ENCODE measurements around the gene ORM1. TPM values are rescaled to one million over a fixed set of nuclear protein-coding genes. Genes with fewer than 3 reads are reported as not detected.

The ORM1 gene
- total RNA-seq, 5 donors from 2014 or later (not counting 1 experiment from before 2014, with no cell fraction given): 4.2 to 8.3 (median 6.2) TPM; not detected in 2

DNA sequence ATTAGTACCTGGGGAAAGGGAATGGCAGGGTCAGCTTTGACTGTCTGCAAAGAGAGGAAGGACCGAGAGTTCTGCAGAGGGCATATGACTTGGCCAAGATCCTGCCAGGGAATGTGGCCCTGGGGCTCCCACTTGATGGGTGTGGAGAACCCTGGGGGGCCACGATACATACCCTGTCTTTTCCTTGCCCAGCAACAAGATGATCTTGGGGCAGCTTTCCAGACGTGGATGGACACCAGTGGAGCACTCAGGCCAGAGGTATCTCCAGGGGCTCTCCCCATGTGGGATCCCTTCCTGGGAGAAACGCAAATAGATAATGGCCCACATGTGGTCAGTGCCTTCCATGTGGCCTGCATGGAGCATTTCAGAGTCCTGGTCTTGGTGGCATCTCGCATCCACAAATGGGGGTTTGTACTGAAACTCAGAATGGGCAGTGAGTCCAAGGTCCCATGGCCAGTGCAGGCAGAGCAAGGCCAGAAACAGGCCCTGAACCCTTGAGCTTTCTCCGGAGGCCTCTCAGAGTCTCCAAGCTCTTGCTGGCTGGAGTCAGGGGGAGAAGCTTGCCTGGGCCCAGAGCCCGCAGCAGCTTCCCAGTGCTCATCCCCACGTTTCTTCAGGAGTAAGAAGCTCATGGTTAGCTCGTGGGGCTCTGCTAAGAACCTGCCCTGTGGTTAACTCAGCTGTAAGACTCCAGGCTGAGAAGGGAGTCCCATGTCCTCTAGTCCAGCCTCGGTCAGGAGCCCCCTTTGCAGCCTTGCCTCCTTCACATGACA lies 18.3 kb upstream of the ORM1 start:
- no peaks in the 10 kb centered on the region for H3K36me3 ChIP-seq (ENCODE audit: control insufficient read depth in 2 of 2, extremely low read depth in 1 of 2, insufficient read depth in 1 of 2, low read length in 1 of 2)
- no peak overlapping the region for H3K27ac ChIP-seq (ENCODE audit: low read length)
- Mint-ChIP-seq H3K27me3 (peaks cover 0 to 6% of the 10 kb centered on the region in 2 donors), H3K9me3 (no peaks in the 10 kb centered on the region), H3K27ac (no peak overlapping the region), H3K4me3 (no peak overlapping the region), H3K36me3 (no peaks in the 10 kb centered on the region), H3K4me1 (peaks cover 6 to 8% (median 8%) of the 10 kb centered on the region in 3 donors)
- 66% methylated on average over 10 of the region's 10 CpGs for whole genome bisulfite sequencing (ENCODE audit: insufficient coverage)
- no peak for ATAC-seq (replicated peaks in 1 of 4)
- ChIA-PET POLR2A (no interaction called here), CTCF (interaction anchor here in 1 of 2 donors (1.0 kb wide), 1 partner anchor 195 kb away, joined by 3 read pairs; no protein-coding TSS in a partner anchor)
- H3K27me3 ChIP-seq (replicated peaks in 1 of 2; ENCODE audit: control insufficient read depth in 2 of 2, extremely low read depth in 1 of 2, insufficient read depth in 2 of 2, low read length in 1 of 2): peaks cover 0 to 53% of the 10 kb centered on the region in 2 experiments
- H3K4me1 ChIP-seq (ENCODE audit: control insufficient read depth in 1 of 2, extremely low read depth in 1 of 2, insufficient read depth in 2 of 2, low read length in 2 of 2): peaks cover 0 to 9% of the 10 kb centered on the region in 2 experiments
- H3K9me3 ChIP-seq: no peaks in the 10 kb centered on the region
- peak in 2 of 35 experiments; percentile 10 to 19 for DNase-seq
- H3K4me3 ChIP-seq (ENCODE audit: control insufficient read depth in 1 of 2, extremely low read depth in 1 of 2, low read length in 1 of 2): no peak overlapping the region

DNA sequence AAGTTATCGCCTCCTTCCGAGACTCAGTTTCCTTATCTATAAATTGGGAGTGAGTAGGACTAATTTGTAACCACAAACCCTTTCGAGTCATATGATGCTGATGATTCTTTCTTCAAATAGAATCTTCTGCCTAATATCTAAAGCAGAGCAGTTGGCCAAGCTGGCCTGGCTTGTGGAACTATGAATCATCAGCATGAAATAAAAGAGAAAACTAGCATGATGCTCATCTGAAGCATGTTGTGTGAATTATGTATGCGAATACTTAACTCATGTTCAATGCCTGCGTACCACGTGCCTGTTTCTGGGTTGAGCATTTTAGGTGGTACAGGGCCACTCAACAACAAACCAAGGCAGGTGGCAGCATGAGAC lies 15.0 kb upstream of the ORM1 start:
- no peak overlapping the region for H3K4me3 Mint-ChIP-seq
- no peaks in the 10 kb centered on the region for H3K36me3 Mint-ChIP-seq
- peaks cover 0 to 33% of the 10 kb centered on the region in 2 experiments for H3K27me3 ChIP-seq (replicated peaks in 1 of 2; ENCODE audit: control insufficient read depth in 2 of 2, extremely low read depth in 1 of 2, insufficient read depth in 2 of 2, low read length in 1 of 2)
- H3K9me3 Mint-ChIP-seq: no peaks in the 10 kb centered on the region
- H3K4me1 ChIP-seq (ENCODE audit: control insufficient read depth in 1 of 2, extremely low read depth in 1 of 2, insufficient read depth in 2 of 2, low read length in 2 of 2): peaks cover 0 to 9% of the 10 kb centered on the region in 2 experiments
- WGBS (ENCODE audit: insufficient coverage): no CpG with 5 or more reads among the region's 6 CpGs
- H3K4me1 Mint-ChIP-seq: peaks cover 6 to 8% (median 8%) of the 10 kb centered on the region in 3 donors
- ChIA-PET CTCF (interaction anchor here in 1 of 2 donors (0.6 kb wide), 1 partner anchor 204 kb away, joined by 3 read pairs; no protein-coding TSS in a partner anchor), POLR2A (no interaction called here)
- no peak overlapping the region for H3K4me3 ChIP-seq (ENCODE audit: control insufficient read depth in 1 of 2, extremely low read depth in 1 of 2, low read length in 1 of 2)
- H3K27me3 Mint-ChIP-seq: peaks cover 0 to 2% of the 10 kb centered on the region in 2 donors
- no peak for ATAC-seq (replicated peaks in 1 of 4)
- no peaks in the 10 kb centered on the region for H3K9me3 ChIP-seq
- DNase-seq: no peak
- no peak overlapping the region for H3K27ac Mint-ChIP-seq
- no peaks in the 10 kb centered on the region for H3K36me3 ChIP-seq (ENCODE audit: control insufficient read depth in 2 of 2, extremely low read depth in 1 of 2, insufficient read depth in 1 of 2, low read length in 1 of 2)
- no peak overlapping the region for H3K27ac ChIP-seq (ENCODE audit: low read length)

DNA sequence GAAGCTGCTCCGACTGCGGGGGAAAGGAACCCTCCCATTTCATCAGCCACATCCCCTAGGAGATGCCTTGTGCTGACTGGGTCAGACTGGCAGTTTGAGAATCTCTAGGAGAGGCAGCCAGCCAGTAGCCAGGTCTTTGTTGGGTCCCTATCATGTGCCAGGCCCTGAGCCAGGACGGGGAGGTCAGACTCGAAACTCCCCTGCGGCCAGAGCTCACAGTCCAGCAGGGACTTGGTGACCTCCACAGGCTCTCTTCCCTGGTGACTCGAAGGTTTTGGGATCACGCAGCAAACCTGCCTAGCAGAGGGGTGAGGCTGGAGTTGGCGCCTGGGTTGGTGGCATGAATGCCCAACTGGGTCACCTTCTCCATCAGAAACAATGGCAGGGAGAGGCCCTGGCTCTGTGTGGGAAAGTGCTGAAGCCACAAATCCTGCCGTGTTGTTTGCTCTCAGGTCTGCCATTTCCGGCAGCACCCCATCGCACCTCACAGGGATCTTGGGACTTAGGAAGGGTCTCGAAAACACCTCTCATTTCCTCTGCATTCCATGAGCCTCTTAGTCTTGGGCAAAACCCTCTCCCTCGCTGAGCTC lies 14.4 kb upstream of the ORM1 start:
- Histone ChIP-seq H3K36me3 (ENCODE audit: control insufficient read depth in 2 of 2, extremely low read depth in 1 of 2, insufficient read depth in 1 of 2, low read length in 1 of 2) (no peaks in the 10 kb centered on the region), H3K27ac (ENCODE audit: low read length) (no peak overlapping the region), H3K4me1 (ENCODE audit: control insufficient read depth in 1 of 2, extremely low read depth in 1 of 2, insufficient read depth in 2 of 2, low read length in 2 of 2) (peaks cover 0 to 9% of the 10 kb centered on the region in 2 experiments), H3K9me3 (no peaks in the 10 kb centered on the region), H3K4me3 (ENCODE audit: control insufficient read depth in 1 of 2, extremely low read depth in 1 of 2, low read length in 1 of 2) (no peak overlapping the region), H3K27me3 (replicated peaks in 1 of 2; ENCODE audit: control insufficient read depth in 2 of 2, extremely low read depth in 1 of 2, insufficient read depth in 2 of 2, low read length in 1 of 2) (peaks cover 0 to 32% of the 10 kb centered on the region in 2 experiments)
- POLR2A ChIA-PET: no interaction called here
- Mint-ChIP-seq H3K4me1 (peaks cover 6 to 8% (median 8%) of the 10 kb centered on the region in 3 donors), H3K36me3 (no peaks in the 10 kb centered on the region), H3K27me3 (peaks cover 0 to 2% of the 10 kb centered on the region in 2 donors), H3K27ac (no peak overlapping the region), H3K4me3 (no peak overlapping the region), H3K9me3 (no peaks in the 10 kb centered on the region)
- WGBS (ENCODE audit: insufficient coverage): 81% methylated on average over 8 of the region's 13 CpGs
- no peak for ATAC-seq (replicated peaks in 1 of 4)
- CTCF ChIA-PET: interaction anchor here (0.5 to 1.0 kb wide), 3 partner anchors 224 to 733 kb away, joined by 3 to 5 read pairs (median 3); no protein-coding TSS in a partner anchor
- DNase-seq: peak in 2 of 35 experiments; percentile 10 to 13

DNA sequence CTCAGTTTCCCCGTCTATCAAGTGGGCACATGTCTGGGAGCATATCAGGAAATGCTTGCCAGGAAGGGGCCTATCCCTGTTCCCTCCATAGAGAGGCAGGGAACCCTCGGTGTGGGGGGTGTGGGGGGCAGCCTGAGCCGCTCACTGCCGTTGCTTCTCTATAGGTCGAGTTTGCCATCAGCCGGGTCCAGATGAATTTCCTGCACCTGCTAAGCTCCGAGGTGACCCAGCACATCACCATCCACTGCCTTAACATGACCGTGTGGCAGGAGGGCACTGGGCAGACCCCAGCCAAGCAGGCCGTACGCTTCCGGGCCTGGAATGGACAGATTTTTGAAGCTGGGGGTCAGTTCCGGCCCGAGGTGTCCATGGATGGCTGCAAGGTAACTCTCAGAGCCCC lies 13.8 kb upstream of the ORM1 start:
- peaks cover 0 to 2% of the 10 kb centered on the region in 2 donors for H3K27me3 Mint-ChIP-seq
- no peak for ATAC-seq (replicated peaks in 1 of 4)
- H3K36me3 Mint-ChIP-seq: no peaks in the 10 kb centered on the region
- peak in 2 of 35 experiments; percentile 6 to 11 for DNase-seq
- no peaks in the 10 kb centered on the region for H3K9me3 Mint-ChIP-seq
- Histone ChIP-seq H3K27me3 (replicated peaks in 1 of 2; ENCODE audit: control insufficient read depth in 2 of 2, extremely low read depth in 1 of 2, insufficient read depth in 2 of 2, low read length in 1 of 2) (peaks cover 0 to 32% of the 10 kb centered on the region in 2 experiments), H3K4me1 (ENCODE audit: control insufficient read depth in 1 of 2, extremely low read depth in 1 of 2, insufficient read depth in 2 of 2, low read length in 2 of 2) (peaks cover 0 to 9% of the 10 kb centered on the region in 2 experiments), H3K36me3 (ENCODE audit: control insufficient read depth in 2 of 2, extremely low read depth in 1 of 2, insufficient read depth in 1 of 2, low read length in 1 of 2) (no peaks in the 10 kb centered on the region), H3K27ac (ENCODE audit: low read length) (no peak overlapping the region), H3K4me3 (ENCODE audit: control insufficient read depth in 1 of 2, extremely low read depth in 1 of 2, low read length in 1 of 2) (no peak overlapping the region), H3K9me3 (no peaks in the 10 kb centered on the region)
- 68% methylated on average over 11 of the region's 13 CpGs for WGBS (ENCODE audit: insufficient coverage)
- POLR2A ChIA-PET: no interaction called here
- H3K4me1 Mint-ChIP-seq: peaks cover 6 to 8% (median 8%) of the 10 kb centered on the region in 3 donors
- CTCF ChIA-PET: interaction anchor here (0.5 to 1.0 kb wide), 2 partner anchors 225 to 733 kb away, joined by 3 read pairs; no protein-coding TSS in a partner anchor
- H3K4me3 Mint-ChIP-seq: no peak overlapping the region
- H3K27ac Mint-ChIP-seq: no peak overlapping the region

DNA sequence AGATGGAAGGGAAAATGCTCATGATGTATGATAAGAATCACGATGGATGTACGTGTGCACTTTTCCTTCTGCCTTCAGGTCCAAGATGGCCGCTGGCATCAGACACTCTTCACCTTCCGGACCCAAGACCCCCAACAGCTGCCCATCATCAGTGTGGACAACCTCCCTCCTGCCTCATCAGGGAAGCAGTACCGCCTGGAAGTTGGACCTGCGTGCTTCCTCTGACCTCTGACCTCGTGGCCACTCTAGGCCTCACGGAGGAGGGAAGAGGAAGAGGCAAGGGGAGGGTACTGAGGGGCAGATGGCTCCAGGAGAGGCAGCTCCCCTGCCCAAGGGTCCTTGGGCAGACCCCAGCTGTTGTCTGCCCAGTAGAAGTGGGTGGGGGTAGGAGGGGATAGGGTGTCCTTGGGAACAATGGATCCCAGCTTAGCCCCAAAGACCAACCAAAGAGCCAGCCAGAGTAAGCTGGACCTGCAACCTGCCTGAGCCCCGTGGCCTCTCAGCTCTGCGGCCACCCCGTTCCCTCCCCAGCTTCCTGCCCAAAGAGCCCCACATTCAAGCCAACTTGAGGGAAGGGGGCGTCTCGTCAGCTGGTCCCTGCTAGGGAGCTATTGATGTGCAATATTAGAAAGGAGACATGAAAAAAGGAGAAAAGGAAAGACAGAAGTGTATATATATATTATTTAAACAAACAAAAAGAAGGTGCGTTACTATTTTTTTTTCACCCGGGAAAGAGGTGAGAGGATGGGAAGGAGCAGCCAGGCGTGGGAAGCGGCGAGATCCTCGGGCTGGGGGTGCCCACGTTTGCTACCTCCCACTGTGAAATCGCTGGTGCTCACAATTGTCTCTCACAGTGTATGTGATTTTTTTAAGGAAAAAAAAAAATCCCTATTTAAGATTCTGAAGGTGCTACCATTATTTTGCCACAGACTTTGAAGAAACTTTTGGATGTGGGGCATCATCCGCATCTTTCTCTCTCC lies 12.1 kb upstream of the ORM1 start:
- ChIA-PET POLR2A (no interaction called here), CTCF (no interaction called here)
- Mint-ChIP-seq H3K36me3 (no peaks in the 10 kb centered on the region), H3K9me3 (no peaks in the 10 kb centered on the region), H3K4me3 (no peak overlapping the region), H3K27ac (no peak overlapping the region), H3K27me3 (peaks cover 0 to 2% of the 10 kb centered on the region in 2 donors), H3K4me1 (peaks cover under 1 to 2% (median 2%) of the 10 kb centered on the region in 3 donors)
- Histone ChIP-seq H3K27ac (ENCODE audit: low read length) (no peak overlapping the region), H3K36me3 (ENCODE audit: control insufficient read depth in 2 of 2, extremely low read depth in 1 of 2, insufficient read depth in 1 of 2, low read length in 1 of 2) (no peaks in the 10 kb centered on the region), H3K9me3 (no peaks in the 10 kb centered on the region), H3K27me3 (replicated peaks in 1 of 2; ENCODE audit: control insufficient read depth in 2 of 2, extremely low read depth in 1 of 2, insufficient read depth in 2 of 2, low read length in 1 of 2) (peaks cover 0 to 28% of the 10 kb centered on the region in 2 experiments), H3K4me3 (ENCODE audit: control insufficient read depth in 1 of 2, extremely low read depth in 1 of 2, low read length in 1 of 2) (no peak overlapping the region), H3K4me1 (ENCODE audit: control insufficient read depth in 1 of 2, extremely low read depth in 1 of 2, insufficient read depth in 2 of 2, low read length in 2 of 2) (peaks cover 0 to 3% of the 10 kb centered on the region in 2 experiments)
- ATAC-seq (replicated peaks in 1 of 4): no peak
- DNase-seq: peak in 2 of 35 experiments; percentile 4 to 11
- 75% methylated on average over 4 of the region's 22 CpGs for WGBS (ENCODE audit: insufficient coverage)

All from T-cell (primary cell).